ENCODE results near the gene ZNF804A.

Gene ZNF804A

DNA sequence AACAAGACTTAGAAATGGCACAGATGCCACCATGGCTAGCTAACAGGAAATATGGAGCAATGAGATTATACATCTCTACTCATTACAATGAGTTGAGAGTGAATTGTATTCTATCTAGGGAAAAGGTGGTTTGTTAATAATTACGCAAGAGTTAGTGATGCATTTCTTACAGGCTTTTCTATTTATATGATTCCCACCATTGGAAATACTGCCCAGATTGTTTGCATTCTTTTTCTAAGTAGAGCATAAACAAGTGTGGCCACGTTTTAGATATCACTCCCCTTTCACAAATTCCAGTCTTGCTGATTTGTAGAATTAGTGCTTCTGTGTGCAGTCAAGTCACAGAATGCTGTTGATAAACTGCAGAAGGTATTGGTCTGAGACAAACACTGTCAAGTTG lies 56.6 kb downstream of the ZNF804A start:
- H3K4me3 Mint-ChIP-seq: no peak overlapping the region
- no peaks in the 10 kb centered on the region for H3K27me3 Mint-ChIP-seq
- peaks cover 11 to 28% of the 10 kb centered on the region in 2 donors for H3K9me3 Mint-ChIP-seq
- no peak for ATAC-seq
- H3K27ac Mint-ChIP-seq: no peak overlapping the region
- DNase-seq: no peak
- no peaks in the 10 kb centered on the region for H3K4me1 Mint-ChIP-seq

DNA sequence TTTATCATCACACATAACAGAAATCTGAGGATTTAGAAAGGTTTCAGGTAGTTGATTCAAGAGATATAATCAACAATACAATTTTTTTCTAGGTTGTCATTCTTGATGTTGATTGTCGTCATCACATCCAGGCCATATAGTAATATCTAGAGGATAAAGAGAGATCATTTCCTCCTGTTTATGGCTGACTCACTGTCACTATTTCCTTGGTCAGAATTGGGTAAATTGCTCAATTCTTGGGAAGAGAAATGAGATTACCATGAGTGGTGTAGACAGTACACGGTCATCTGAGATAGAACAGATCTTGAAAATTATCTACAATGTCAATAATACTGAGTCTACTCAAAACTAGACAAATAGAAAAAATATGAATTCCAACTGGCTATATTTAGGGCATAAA lies 78.8 kb downstream of the ZNF804A start:
- Mint-ChIP-seq H3K4me1 (no peaks in the 10 kb centered on the region), H3K9me3 (no peaks in the 10 kb centered on the region), H3K27me3 (no peaks in the 10 kb centered on the region), H3K4me3 (no peak overlapping the region), H3K27ac (no peak overlapping the region)
- ATAC-seq (no peak), DNase-seq (no peak)

- Mint-ChIP-seq H3K27ac (no peak overlapping the region), H3K27me3 (no peaks in the 10 kb centered on the region), H3K4me1 (no peaks in the 10 kb centered on the region), H3K4me3 (no peak overlapping the region), H3K9me3 (no peaks in the 10 kb centered on the region)
- ATAC-seq: peak; percentile 39
- no peak for DNase-seq
Measured at GRCh38 chr2:184679219-184680018, 81.1 kb downstream of the ZNF804A start.

- DNase-seq (no peak), ATAC-seq (peak; percentile 26)
- H3K4me1 Mint-ChIP-seq: no peaks in the 10 kb centered on the region
- H3K27ac Mint-ChIP-seq: no peak overlapping the region
- H3K27me3 Mint-ChIP-seq: no peaks in the 10 kb centered on the region
- H3K9me3 Mint-ChIP-seq: no peaks in the 10 kb centered on the region
- no peak overlapping the region for H3K4me3 Mint-ChIP-seq
Measured at GRCh38 chr2:184680825-184681224, 82.5 kb downstream of the ZNF804A start.

DNA sequence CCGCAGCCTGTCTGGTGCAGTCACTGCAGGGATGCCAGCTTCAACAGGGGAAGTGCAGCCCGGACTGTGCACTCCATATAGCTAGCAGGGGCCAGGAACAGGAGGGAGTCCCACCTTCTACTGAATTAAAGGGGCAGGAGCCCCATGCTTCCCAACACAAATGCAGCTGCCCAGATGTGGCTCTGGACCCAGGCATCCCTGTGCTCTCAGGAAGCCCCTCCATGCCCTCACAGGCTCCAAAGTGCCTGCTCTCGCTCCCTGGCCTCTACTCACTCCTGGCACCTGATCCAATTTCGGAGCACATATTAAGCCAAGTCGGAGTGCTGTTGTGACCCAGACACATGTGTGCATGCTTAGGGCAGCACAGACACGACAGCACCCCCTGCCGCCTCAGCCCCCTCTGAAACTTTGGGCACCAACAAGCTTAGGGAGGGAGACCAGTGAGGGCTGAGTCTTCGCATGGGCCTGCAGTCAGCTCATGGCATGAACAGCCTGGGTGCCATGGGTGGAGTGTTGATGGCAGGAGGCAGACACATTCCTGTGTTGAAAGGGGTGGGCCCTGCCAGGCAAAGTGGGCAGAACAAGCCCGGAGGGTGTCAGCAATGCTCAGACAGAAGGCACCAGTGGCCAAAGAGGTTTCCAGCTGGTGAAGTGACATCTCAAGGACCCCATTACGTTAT lies 83.5 kb downstream of the ZNF804A start:
- no peaks in the 10 kb centered on the region for H3K4me1 Mint-ChIP-seq
- DNase-seq (no peak), ATAC-seq (no peak)
- H3K4me3 Mint-ChIP-seq: no peak overlapping the region
- peak overlapping the region in 1 of 2 donors; percentile 42 for H3K27ac Mint-ChIP-seq
- H3K27me3 Mint-ChIP-seq: no peaks in the 10 kb centered on the region
- H3K9me3 Mint-ChIP-seq: no peaks in the 10 kb centered on the region

DNA sequence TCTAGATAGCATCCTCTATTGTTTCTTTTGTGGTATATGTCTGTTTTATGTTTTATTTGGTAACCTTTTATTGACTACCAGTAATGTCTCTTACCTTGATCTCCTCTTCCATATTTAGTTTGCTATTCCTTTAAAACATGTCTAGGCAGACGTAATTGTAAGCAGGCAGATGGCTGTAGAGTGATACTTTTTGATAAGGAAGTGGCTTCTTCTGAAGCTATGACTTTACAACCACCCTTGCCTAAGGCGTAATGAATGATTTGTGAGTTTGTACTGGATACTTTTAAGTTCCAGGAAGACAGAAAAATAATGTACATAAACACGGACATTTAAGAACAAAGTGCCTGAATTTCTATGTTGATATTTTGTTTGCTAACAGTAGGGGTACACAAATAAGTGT lies 85.6 kb downstream of the ZNF804A start:
- no peak for DNase-seq
- Mint-ChIP-seq H3K4me3 (no peak overlapping the region), H3K27ac (no peak overlapping the region), H3K4me1 (no peaks in the 10 kb centered on the region), H3K27me3 (no peaks in the 10 kb centered on the region), H3K9me3 (no peaks in the 10 kb centered on the region)
- ATAC-seq: no peak

GRCh38 chr2:184685999-184686841 lies 87.9 kb downstream of the ZNF804A start:
- Mint-ChIP-seq H3K4me3 (no peak overlapping the region), H3K27me3 (no peaks in the 10 kb centered on the region), H3K4me1 (no peaks in the 10 kb centered on the region), H3K27ac (no peak overlapping the region), H3K9me3 (no peaks in the 10 kb centered on the region)
- DNase-seq (no peak), ATAC-seq (peak; percentile 20)

GRCh38 chr2:184689638-184690037 lies 91.3 kb downstream of the ZNF804A start:
- Mint-ChIP-seq H3K27ac (no peak overlapping the region), H3K4me3 (no peak overlapping the region)
- DNase-seq: no peak

DNA sequence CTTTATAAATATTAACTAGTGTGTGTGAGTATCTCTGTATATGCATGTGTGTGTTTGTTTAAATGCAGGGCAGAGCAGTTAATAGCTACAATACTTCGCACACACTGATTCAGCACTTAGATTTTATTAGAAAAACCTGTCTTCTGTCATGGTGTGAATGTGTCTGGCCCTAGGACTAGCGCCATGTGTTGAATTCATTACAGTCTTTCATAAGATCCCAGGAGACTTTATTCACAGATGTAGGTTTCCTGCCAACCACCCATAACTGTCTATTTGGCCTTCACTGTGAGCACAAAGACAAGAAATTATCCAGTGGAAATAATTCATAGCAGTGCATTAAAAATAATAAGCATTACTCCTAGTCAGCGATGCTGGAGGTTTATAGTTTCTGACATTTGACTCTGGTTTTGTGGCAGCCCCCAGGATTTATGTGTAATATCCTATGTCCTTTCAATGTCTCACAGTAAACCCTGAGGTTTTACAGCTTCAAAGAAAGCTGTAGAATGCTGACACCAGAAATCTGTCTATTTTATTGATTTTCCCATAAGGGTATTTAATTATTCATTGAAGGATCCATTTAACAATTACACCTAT lies 93.9 kb downstream of the ZNF804A start:
- H3K27me3 Mint-ChIP-seq: no peaks in the 10 kb centered on the region
- H3K27ac Mint-ChIP-seq: no peak overlapping the region
- H3K4me1 Mint-ChIP-seq: no peaks in the 10 kb centered on the region
- DNase-seq (no peak), ATAC-seq (no peak)
- H3K4me3 Mint-ChIP-seq: no peak overlapping the region
- no peaks in the 10 kb centered on the region for H3K9me3 Mint-ChIP-seq

More at GRCh38 chr2:184689638-184690037, 91.3 kb downstream of the ZNF804A start:
- no peaks in the 10 kb centered on the region for H3K9me3 Mint-ChIP-seq
- no peak for ATAC-seq
- no peaks in the 10 kb centered on the region for H3K27me3 Mint-ChIP-seq
- H3K4me1 Mint-ChIP-seq: no peaks in the 10 kb centered on the region

GRCh38 chr2:184696644-184697043 lies 98.3 kb downstream of the ZNF804A start:
- no peaks in the 10 kb centered on the region for H3K27me3 Mint-ChIP-seq
- no peak overlapping the region for H3K4me3 Mint-ChIP-seq
- H3K27ac Mint-ChIP-seq: no peak overlapping the region
- ATAC-seq (no peak), DNase-seq (no peak)
- no peaks in the 10 kb centered on the region for H3K4me1 Mint-ChIP-seq
- H3K9me3 Mint-ChIP-seq: no peaks in the 10 kb centered on the region

DNA sequence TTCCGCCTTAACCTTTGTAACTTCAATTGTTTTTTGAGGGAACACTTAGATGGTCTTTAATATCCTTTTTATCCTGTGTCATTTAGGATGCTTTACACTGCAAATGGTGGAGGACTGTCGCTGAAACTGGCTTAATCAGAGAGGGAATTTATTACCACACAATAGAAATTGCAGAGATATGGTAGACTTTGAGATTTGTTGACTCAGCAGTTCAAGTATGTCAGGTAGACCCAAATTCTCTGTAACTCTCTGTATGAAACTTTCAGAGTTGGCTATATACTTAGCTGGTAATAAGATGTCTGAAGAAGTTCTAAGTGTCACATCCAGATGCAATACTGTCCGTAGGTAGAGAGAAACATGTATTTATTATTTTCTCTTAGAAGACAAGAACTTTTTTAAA lies 100.1 kb downstream of the ZNF804A start:
- no peak for ATAC-seq
- no peaks in the 10 kb centered on the region for H3K27me3 Mint-ChIP-seq
- no peak for DNase-seq
- H3K4me3 Mint-ChIP-seq: no peak overlapping the region
- no peaks in the 10 kb centered on the region for H3K4me1 Mint-ChIP-seq
- H3K27ac Mint-ChIP-seq: no peak overlapping the region
- H3K9me3 Mint-ChIP-seq: no peaks in the 10 kb centered on the region

DNA sequence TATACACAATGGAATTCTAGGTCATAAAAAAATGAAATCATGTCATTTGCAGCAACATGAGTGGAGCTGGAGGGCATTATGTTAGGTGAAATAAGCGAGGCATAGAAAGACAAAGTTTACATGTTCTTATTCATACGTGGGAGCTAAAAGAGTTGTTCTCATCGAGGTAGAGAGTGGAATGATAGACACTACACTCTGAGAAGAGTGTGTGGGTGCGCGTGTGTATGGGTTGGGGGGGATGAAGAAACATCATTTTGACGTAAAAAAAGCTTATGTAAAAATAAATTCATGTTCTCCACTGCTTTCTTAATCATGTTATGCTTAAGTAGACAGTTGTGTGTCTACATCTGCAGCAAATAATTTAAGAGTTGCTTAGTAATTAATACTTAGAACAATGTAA lies 123.6 kb downstream of the ZNF804A start:
- no peak for DNase-seq
- Mint-ChIP-seq H3K9me3 (peaks cover 17 to 24% of the 10 kb centered on the region in 2 donors), H3K27me3 (no peaks in the 10 kb centered on the region), H3K27ac (no peak overlapping the region), H3K4me3 (no peak overlapping the region), H3K4me1 (no peaks in the 10 kb centered on the region)
- no peak for ATAC-seq

- DNase-seq (no peak), ATAC-seq (no peak)
- Mint-ChIP-seq H3K4me1 (no peaks in the 10 kb centered on the region), H3K27me3 (no peaks in the 10 kb centered on the region), H3K4me3 (no peak overlapping the region), H3K27ac (no peak overlapping the region), H3K9me3 (no peaks in the 10 kb centered on the region)
Measured at GRCh38 chr2:184727813-184728212, 129.5 kb downstream of the ZNF804A start.

GRCh38 chr2:184728411-184728810 lies 130.1 kb downstream of the ZNF804A start:
- Mint-ChIP-seq H3K4me3 (no peak overlapping the region), H3K27me3 (no peaks in the 10 kb centered on the region), H3K9me3 (no peaks in the 10 kb centered on the region), H3K4me1 (no peaks in the 10 kb centered on the region), H3K27ac (no peak overlapping the region)
- ATAC-seq: no peak
- no peak for DNase-seq

GRCh38 chr2:184729581-184729980 lies 131.3 kb downstream of the ZNF804A start:
- no peak overlapping the region for H3K4me3 Mint-ChIP-seq
- ATAC-seq (no peak), DNase-seq (no peak)
- no peak overlapping the region for H3K27ac Mint-ChIP-seq
- H3K4me1 Mint-ChIP-seq: no peaks in the 10 kb centered on the region
- no peaks in the 10 kb centered on the region for H3K9me3 Mint-ChIP-seq
- no peaks in the 10 kb centered on the region for H3K27me3 Mint-ChIP-seq
